K562 (cell line): ENCODE measurements around the gene ZNF138. TPM values are rescaled to one million over a fixed set of nuclear protein-coding genes. Genes with fewer than 3 reads are reported as not detected.

ENCODE experiments used
- polyA plus RNA-seq, 8 experiments: library from polyadenylated mRNA; depleted of rRNA in 4 of 8; stranded (reverse) in 5 of 8; unstranded in 3 of 8; fragments of >200 nt; fragmentation: Nextera tagmentation in 2 of 8; fragmentation: Illumina TruSeq in 1 of 8; extraction: Ambion mirVana in 2 of 8; extraction: Trizol in 1 of 8; gene quantifications; 2 replicates each; pipeline versions ENCODE4 v1.2.1 to v1.2.3, GENCODE V29; 2011 to 2014; ENCODE audit warnings: inconsistent platforms in 1 of 8, missing spikeins in 1 of 8
- total RNA-seq, 7 experiments: library from RNA; depleted of rRNA in 6 of 7; stranded (reverse); fragments of >200 nt in 6 of 7; fragmentation: Illumina TruSeq in 2 of 7; extraction: Trizol in 2 of 7; gene quantifications; 2 replicates each; pipeline versions ENCODE4 v1.2.1 to v1.2.3, GENCODE V29; 2011 to 2021; ENCODE audit warnings: low replicate concordance in 1 of 7

Gene ZNF138
- total and polyA plus RNA-seq, 9 of the 15 experiments (the other 6 are each of a cell fraction or from before 2014, with no cell fraction given): 14.6 to 34.9 (median 22.6) TPM

Other genes with a start within 250 kb of the ZNF138 start
- gene ZNF680, start 231.4 kb upstream of the ZNF138 start, total RNA-seq (2014; rRNA removed): 7.0 and 9.8 TPM in 2 replicates
- gene ZNF680, start 231.4 kb upstream of the ZNF138 start, total RNA-seq (2014; rRNA removed; fragmentation: Illumina TruSeq; extraction: Trizol): 23.4 and 27.9 TPM in 2 replicates
- gene ZNF680, start 231.4 kb upstream of the ZNF138 start, total RNA-seq (2015; rRNA removed; fragmentation: Illumina TruSeq; extraction: Trizol): 21.7 and 25.0 TPM in 2 replicates
- gene ZNF680, start 231.4 kb upstream of the ZNF138 start, total RNA-seq (2021): 12.0 and 12.7 TPM in 2 replicates
- 7.3 and 9.3 TPM in 2 replicates for gene ZNF680, start 231.4 kb upstream of the ZNF138 start, polyA plus RNA-seq (2011; rRNA removed)
- 11.5 and 13.8 TPM in 2 replicates for gene ZNF680, start 231.4 kb upstream of the ZNF138 start, polyA plus RNA-seq (2014; fragmentation: Illumina TruSeq; extraction: Trizol)
- gene ZNF680, start 231.4 kb upstream of the ZNF138 start, polyA plus RNA-seq (2014; fragmentation: Nextera tagmentation; extraction: Ambion mirVana): 10 to 100 TPM; 11.6 to 12.2 TPM
- gene ZNF680, start 231.4 kb upstream of the ZNF138 start, polyA plus RNA-seq (2014; rRNA removed): 7.9 and 9.1 TPM in 2 replicates
- 5.3 and 7.1 TPM in 2 replicates for gene ZNF107, start 128.3 kb upstream of the ZNF138 start, total RNA-seq (2014; rRNA removed)
- 13.2 and 14.5 TPM in 2 replicates for gene ZNF107, start 128.3 kb upstream of the ZNF138 start, total RNA-seq (2014; rRNA removed; fragmentation: Illumina TruSeq; extraction: Trizol)
- 14.1 and 14.2 TPM in 2 replicates for gene ZNF107, start 128.3 kb upstream of the ZNF138 start, total RNA-seq (2015; rRNA removed; fragmentation: Illumina TruSeq; extraction: Trizol)
- 7.7 and 7.9 TPM in 2 replicates for gene ZNF107, start 128.3 kb upstream of the ZNF138 start, total RNA-seq (2021)
- 5.7 and 6.7 TPM in 2 replicates for gene ZNF107, start 128.3 kb upstream of the ZNF138 start, polyA plus RNA-seq (2011; rRNA removed)
- 9.8 and 13.1 TPM in 2 replicates for gene ZNF107, start 128.3 kb upstream of the ZNF138 start, polyA plus RNA-seq (2014; fragmentation: Illumina TruSeq; extraction: Trizol)
- 1 to 10 TPM; 2.4 to 4.5 TPM for gene ZNF107, start 128.3 kb upstream of the ZNF138 start, polyA plus RNA-seq (2014; fragmentation: Nextera tagmentation; extraction: Ambion mirVana)
- gene ZNF107, start 128.3 kb upstream of the ZNF138 start, polyA plus RNA-seq (2014; rRNA removed): 8.9 and 9.3 TPM in 2 replicates
- gene ZNF273, start 108.8 kb downstream of the ZNF138 start, total RNA-seq (2014; rRNA removed): 16.9 and 18.2 TPM in 2 replicates
- gene ZNF273, start 108.8 kb downstream of the ZNF138 start, total RNA-seq (2014; rRNA removed; fragmentation: Illumina TruSeq; extraction: Trizol): 29.5 and 33.1 TPM in 2 replicates
- gene ZNF273, start 108.8 kb downstream of the ZNF138 start, total RNA-seq (2015; rRNA removed; fragmentation: Illumina TruSeq; extraction: Trizol): 21.3 and 26.1 TPM in 2 replicates
- 14.7 and 15.6 TPM in 2 replicates for gene ZNF273, start 108.8 kb downstream of the ZNF138 start, total RNA-seq (2021)
- gene ZNF273, start 108.8 kb downstream of the ZNF138 start, polyA plus RNA-seq (2011; rRNA removed): 18.1 and 20.7 TPM in 2 replicates
- 19.5 and 20.8 TPM in 2 replicates for gene ZNF273, start 108.8 kb downstream of the ZNF138 start, polyA plus RNA-seq (2014; fragmentation: Illumina TruSeq; extraction: Trizol)
- 10 to 100 TPM; 20.2 to 37.0 TPM for gene ZNF273, start 108.8 kb downstream of the ZNF138 start, polyA plus RNA-seq (2014; fragmentation: Nextera tagmentation; extraction: Ambion mirVana)
- gene ZNF273, start 108.8 kb downstream of the ZNF138 start, polyA plus RNA-seq (2014; rRNA removed): 13.3 and 14.8 TPM in 2 replicates
- gene ZNF117, start 196.6 kb downstream of the ZNF138 start, total RNA-seq (2014; rRNA removed): 6.3 and 6.7 TPM in 2 replicates
- gene ZNF117, start 196.6 kb downstream of the ZNF138 start, total RNA-seq (2014; rRNA removed; fragmentation: Illumina TruSeq; extraction: Trizol): 15.5 and 17.4 TPM in 2 replicates
- gene ZNF117, start 196.6 kb downstream of the ZNF138 start, total RNA-seq (2015; rRNA removed; fragmentation: Illumina TruSeq; extraction: Trizol): 16.4 and 18.9 TPM in 2 replicates
- 8.5 and 9.3 TPM in 2 replicates for gene ZNF117, start 196.6 kb downstream of the ZNF138 start, total RNA-seq (2021)
- 14.4 and 17.8 TPM in 2 replicates for gene ZNF117, start 196.6 kb downstream of the ZNF138 start, polyA plus RNA-seq (2011; rRNA removed)
- gene ZNF117, start 196.6 kb downstream of the ZNF138 start, polyA plus RNA-seq (2014; fragmentation: Illumina TruSeq; extraction: Trizol): 13.3 and 17.6 TPM in 2 replicates
- gene ZNF117, start 196.6 kb downstream of the ZNF138 start, polyA plus RNA-seq (2014; fragmentation: Nextera tagmentation; extraction: Ambion mirVana): 1 to 10 TPM; 2.5 to 3.7 TPM
- 12.8 and 14.1 TPM in 2 replicates for gene ZNF117, start 196.6 kb downstream of the ZNF138 start, polyA plus RNA-seq (2014; rRNA removed)
- 13.9 and 15.6 TPM in 2 replicates for gene ERV3-1, start 212.3 kb downstream of the ZNF138 start, total RNA-seq (2014; rRNA removed)
- gene ERV3-1, start 212.3 kb downstream of the ZNF138 start, total RNA-seq (2014; rRNA removed; fragmentation: Illumina TruSeq; extraction: Trizol): 22.0 TPM in 2 replicates
- 21.2 and 23.6 TPM in 2 replicates for gene ERV3-1, start 212.3 kb downstream of the ZNF138 start, total RNA-seq (2015; rRNA removed; fragmentation: Illumina TruSeq; extraction: Trizol)
- 15.7 and 18.4 TPM in 2 replicates for gene ERV3-1, start 212.3 kb downstream of the ZNF138 start, total RNA-seq (2021)
- 27.2 and 30.0 TPM in 2 replicates for gene ERV3-1, start 212.3 kb downstream of the ZNF138 start, polyA plus RNA-seq (2011; rRNA removed)
- gene ERV3-1, start 212.3 kb downstream of the ZNF138 start, polyA plus RNA-seq (2014; fragmentation: Illumina TruSeq; extraction: Trizol): 22.0 and 25.6 TPM in 2 replicates
- gene ERV3-1, start 212.3 kb downstream of the ZNF138 start, polyA plus RNA-seq (2014; fragmentation: Nextera tagmentation; extraction: Ambion mirVana): 10 to 100 TPM; 10.2 to 13.7 TPM
- gene ERV3-1, start 212.3 kb downstream of the ZNF138 start, polyA plus RNA-seq (2014; rRNA removed): 24.2 and 27.5 TPM in 2 replicates